ENCODE measurements around the gene RIC8A.
A peak's percentile ranks its signal among the peaks of the same experiment; 100 is the strongest.
"Not testable (repeated sequence)": the region's sequence is repeated elsewhere in the genome, so short reads cannot be mapped to it uniquely, and the experiment has no call there.

The RIC8A gene

GRCh38 chr11:217704-218103, 10.2 kb downstream of the RIC8A start:
- no peak for DNase-seq (ENCODE audit: extremely low read depth in 1 of 2, low read depth in 1 of 2)

- DNase-seq (ENCODE audit: extremely low read depth in 1 of 2, low read depth in 1 of 2): no peak
Observed at GRCh38 chr11:218815-219593, 11.5 kb downstream of the RIC8A start.

GRCh38 chr11:220641-221215, 13.2 kb downstream of the RIC8A start:
- DNase-seq (ENCODE audit: extremely low read depth in 1 of 2, low read depth in 1 of 2): not testable (repeated sequence)

- DNase-seq (ENCODE audit: extremely low read depth in 1 of 2, low read depth in 1 of 2): no peak
Observed at GRCh38 chr11:221539-221938, 14.0 kb downstream of the RIC8A start.

- DNase-seq (ENCODE audit: extremely low read depth in 1 of 2, low read depth in 1 of 2): no peak
Observed at GRCh38 chr11:221998-222789, 14.7 kb downstream of the RIC8A start.

- DNase-seq (ENCODE audit: extremely low read depth in 1 of 2, low read depth in 1 of 2): no peak
Observed at GRCh38 chr11:223026-223789, 15.7 kb downstream of the RIC8A start.

GRCh38 chr11:223884-224283, 16.4 kb downstream of the RIC8A start:
- DNase-seq (ENCODE audit: extremely low read depth in 1 of 2, low read depth in 1 of 2): no peak

GRCh38 chr11:224424-224823, 16.9 kb downstream of the RIC8A start:
- no peak for DNase-seq (ENCODE audit: extremely low read depth in 1 of 2, low read depth in 1 of 2)

GRCh38 chr11:225734-226453, 18.4 kb downstream of the RIC8A start:
- DNase-seq (ENCODE audit: extremely low read depth in 1 of 2, low read depth in 1 of 2): no peak

GRCh38 chr11:227824-228379, 20.4 kb downstream of the RIC8A start:
- DNase-seq (ENCODE audit: extremely low read depth in 1 of 2, low read depth in 1 of 2): no peak

GRCh38 chr11:230431-230830, 22.9 kb downstream of the RIC8A start:
- no peak for DNase-seq (ENCODE audit: extremely low read depth in 1 of 2, low read depth in 1 of 2)

- no peak for DNase-seq (ENCODE audit: extremely low read depth in 1 of 2, low read depth in 1 of 2)
Observed at GRCh38 chr11:232783-233565, 25.5 kb downstream of the RIC8A start.

GRCh38 chr11:235180-235579, 27.7 kb downstream of the RIC8A start:
- no peak for DNase-seq (ENCODE audit: extremely low read depth in 1 of 2, low read depth in 1 of 2)

GRCh38 chr11:235609-235996, 28.1 kb downstream of the RIC8A start:
- peak in 1 of 2 donors; percentile 70 for DNase-seq (ENCODE audit: extremely low read depth in 1 of 2, low read depth in 1 of 2)

- peak; percentile 55 to 69 for DNase-seq (ENCODE audit: extremely low read depth in 1 of 2, low read depth in 1 of 2)
Observed at GRCh38 chr11:235997-236773, 28.7 kb downstream of the RIC8A start, which contains the start of gene SIRT3. TSS of gene SIRT3 (minus strand) at chr11:236342. CDS start at chr11:236328, 14 bp downstream.

GRCh38 chr11:236774-237767, 29.6 kb downstream of the RIC8A start, which contains the start of gene PSMD13:
TSS of gene PSMD13 (plus strand) at chr11:236976. CDS start at chr11:237050, 74 bp downstream.
- peak; percentile 87 for DNase-seq (ENCODE audit: extremely low read depth in 1 of 2, low read depth in 1 of 2)

- DNase-seq (ENCODE audit: extremely low read depth in 1 of 2, low read depth in 1 of 2): not testable (repeated sequence)
Observed at GRCh38 chr11:238346-238745, 30.8 kb downstream of the RIC8A start.
